ENCODE data around the gene SLC34A1.

GRCh38 chr5:177388521-177389052, 4.4 kb downstream of the SLC34A1 start:
- TF ChIP-seq POLR2A (IDR thresholded peaks at IDR 0.05) (no peak), CTCF (IDR thresholded peaks at IDR 0.05) (no peak)
